Inflammatory macrophage (primary cell): ENCODE measurements around the gene SPTBN4.

Experiments used
- DNase-seq, 2 donors: peaks; one replicate each; pipeline ENCODE4 v3.0.0-alpha.2; 2020 to 2022

The SPTBN4 gene

DNA sequence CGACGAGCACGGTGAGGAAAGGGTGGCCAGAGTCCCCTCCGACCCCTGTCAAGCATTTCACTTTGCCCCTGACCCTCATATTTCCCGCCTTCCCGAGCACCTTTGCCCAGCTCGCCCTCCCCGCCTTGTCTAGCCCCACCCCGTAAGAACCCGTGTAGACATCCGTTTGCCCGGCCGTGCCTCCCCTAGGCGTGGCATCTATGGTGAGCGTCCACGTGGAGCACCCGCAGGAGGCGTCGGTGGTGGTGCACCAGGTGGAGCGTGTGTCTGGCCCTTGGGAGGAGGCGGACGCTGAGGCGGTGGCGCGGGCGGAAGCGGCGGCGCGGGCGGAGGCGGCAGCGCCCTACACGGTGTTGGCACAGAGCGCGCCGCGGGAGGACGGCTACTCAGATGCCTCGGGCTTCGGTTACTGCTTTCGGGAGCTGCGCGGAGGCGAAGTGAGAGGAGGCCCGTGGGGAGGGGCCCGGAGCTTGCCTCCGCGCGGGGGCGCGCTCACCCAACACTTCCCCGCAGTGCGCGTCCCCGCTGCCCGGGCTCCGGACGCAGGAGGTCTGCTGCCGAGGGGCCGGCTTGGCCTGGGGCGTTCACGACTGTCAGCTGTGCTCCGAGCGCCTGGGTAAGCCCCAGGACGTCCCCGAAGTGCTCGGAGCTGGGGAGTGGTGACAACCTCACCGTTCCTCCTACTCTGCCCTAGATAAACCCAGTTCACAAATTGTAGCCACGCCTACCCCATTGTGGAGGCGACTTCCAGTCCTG lies 138.6 kb downstream of the SPTBN4 start:
- DNase-seq = peak; percentile 33 to 49

DNA sequence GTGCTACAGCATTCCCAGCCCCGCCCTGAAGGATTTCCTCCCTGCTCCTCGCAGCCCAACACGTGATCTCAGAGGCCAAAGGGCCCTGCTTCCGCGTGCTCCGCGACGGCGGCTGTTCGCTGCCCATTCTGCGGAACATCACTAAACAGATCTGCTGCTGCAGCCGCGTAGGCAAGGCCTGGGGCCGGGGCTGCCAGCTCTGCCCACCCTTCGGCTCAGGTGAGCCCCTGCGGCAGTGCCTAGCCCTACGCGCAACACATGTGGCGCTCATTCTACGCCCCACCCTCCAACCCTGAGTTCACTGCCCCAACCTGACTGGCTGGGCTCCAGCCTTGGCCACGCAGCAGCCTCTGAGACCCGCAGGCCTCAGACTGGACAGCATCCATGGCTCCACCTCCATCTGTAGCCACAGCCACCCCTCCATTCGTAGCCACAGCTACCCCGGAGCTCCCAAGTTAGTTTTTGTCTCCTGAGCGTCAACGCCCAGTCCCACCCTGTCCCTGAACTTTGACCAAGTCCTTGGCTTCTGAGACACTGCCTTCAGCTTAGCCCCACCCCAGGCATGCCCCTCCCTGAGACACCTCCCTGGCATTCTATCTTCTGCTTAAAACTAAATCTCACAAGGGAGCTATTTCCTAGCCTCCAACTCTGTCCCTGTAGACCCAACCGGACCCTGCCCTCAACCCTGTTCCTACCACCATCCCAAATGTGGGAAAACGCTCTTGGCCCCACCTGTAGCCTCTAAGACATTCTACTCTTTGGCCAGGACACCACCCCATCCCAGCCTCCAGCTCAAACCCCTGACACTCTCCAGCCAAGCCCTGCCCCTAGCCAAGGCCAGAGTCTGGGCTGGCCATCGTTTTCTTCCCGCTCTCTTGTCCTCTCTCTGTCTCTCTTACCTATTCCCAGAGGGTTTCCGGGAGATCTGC lies 140.8 kb downstream of the SPTBN4 start:
- no peak for DNase-seq

DNA sequence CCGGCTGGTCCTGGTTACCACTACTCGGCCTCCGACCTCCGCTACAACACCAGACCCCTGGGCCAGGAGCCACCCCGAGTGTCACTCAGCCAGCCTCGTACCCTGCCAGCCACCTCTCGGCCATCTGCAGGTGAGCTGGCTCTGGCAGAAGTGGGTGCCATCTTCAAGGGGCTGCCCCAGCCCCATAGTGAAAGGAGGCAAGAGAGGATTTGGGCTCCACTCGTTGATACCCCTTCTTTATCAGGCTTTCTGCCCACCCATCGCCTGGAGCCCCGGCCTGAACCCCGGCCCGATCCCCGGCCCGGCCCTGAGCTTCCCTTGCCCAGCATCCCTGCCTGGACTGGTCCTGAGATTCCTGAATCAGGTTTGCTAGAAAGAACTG lies 141.4 kb downstream of the SPTBN4 start:
- no peak for DNase-seq

DNA sequence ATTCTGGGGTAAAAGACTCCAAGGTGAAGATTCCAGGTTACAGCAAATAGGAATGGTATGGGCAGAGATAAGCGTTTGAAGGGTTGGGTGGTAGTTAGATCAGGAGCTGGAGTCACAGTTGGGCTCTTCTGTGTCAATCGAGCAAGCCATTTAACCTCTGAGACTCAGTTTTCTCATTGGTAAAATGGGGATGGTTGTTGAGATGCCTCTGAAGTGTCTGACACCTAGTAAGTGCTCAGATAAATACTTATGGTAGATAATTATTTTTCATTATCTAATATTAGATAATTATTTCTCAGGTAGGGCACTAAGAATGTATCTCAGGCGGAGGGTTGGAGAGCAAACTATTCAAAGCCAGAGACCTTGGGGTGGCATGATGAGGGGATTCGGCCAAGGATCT lies 142.2 kb downstream of the SPTBN4 start:
- no peak for DNase-seq

DNA sequence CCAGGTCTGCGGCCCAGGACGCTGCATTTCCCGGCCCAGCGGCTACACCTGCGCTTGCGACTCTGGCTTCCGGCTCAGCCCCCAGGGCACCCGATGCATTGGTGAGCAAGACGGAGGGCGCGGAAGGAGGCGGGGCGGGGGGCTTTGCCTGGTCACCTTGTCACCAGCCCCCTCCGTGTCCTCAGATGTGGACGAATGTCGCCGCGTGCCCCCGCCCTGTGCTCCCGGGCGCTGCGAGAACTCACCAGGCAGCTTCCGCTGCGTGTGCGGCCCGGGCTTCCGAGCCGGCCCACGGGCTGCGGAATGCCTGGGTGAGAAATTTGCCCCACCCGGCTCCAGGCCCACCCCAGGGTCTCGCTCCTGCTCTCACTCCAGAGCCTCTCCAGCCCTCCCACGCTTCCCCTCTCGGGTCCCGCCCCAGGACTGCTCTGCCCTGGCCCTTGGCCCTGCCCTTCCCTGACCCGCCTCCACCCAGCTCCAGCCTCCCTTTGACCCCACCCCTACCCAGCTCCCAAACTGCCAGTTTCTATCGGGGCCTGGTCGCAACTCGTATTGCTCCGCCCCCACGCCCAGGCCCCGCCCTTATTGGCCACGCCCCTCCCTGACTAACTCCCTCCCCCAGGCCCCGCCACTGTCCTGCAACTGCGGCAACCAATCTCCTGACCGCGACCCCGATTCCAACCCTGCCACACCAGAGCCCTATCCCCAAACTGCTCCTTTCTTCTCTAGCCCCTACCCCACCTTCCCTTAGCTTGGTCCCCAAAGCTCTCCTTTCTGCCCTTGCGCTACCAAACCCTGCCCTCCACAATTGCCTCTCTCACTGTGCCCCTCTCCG lies 143.0 kb downstream of the SPTBN4 start:
- DNase-seq = peak; percentile 96 to 97

DNA sequence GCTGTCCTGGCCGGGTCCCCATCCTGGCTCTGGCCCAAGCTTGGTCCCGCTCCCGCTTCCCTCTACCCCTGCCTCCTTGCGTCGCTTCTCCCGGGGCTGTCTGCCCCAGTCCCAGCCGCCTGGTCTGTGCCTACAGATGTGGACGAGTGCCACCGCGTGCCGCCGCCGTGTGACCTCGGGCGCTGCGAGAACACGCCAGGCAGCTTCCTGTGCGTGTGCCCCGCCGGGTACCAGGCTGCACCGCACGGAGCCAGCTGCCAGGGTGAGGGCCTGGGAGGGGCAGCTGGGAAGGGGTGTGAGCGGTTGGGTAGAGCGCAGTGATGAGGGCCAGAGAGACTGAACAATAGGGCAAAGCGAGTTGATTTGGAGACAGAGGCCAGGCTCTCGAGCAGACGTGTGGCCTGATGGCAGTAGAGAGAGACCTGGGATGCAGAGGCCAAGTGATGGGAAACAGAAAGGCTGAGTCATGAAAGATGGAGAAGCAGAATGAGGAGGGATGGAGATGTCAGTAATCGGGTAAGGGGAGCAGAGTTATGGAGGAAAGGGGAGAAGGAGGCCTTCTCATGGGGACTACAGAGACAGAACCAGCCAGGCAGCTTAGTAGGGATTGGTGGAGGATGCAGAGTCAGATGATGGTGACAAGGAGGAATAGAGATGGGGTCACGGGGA lies 143.7 kb downstream of the SPTBN4 start:
- DNase-seq = peak in 1 of 2 donors; percentile 36

DNA sequence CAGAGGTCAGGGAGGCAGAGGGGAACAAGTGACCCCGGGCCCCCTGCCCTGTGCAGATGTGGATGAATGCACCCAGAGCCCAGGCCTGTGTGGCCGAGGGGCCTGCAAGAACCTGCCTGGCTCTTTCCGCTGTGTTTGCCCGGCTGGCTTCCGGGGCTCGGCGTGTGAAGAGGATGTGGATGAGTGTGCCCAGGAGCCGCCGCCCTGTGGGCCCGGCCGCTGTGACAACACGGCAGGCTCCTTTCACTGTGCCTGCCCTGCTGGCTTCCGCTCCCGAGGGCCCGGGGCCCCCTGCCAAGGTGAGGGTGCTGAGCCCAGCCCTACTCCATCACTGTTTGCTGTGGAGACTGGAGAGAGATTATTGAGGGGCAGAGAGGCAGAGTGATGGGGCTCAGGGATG lies 144.3 kb downstream of the SPTBN4 start:
- DNase-seq = no peak

DNA sequence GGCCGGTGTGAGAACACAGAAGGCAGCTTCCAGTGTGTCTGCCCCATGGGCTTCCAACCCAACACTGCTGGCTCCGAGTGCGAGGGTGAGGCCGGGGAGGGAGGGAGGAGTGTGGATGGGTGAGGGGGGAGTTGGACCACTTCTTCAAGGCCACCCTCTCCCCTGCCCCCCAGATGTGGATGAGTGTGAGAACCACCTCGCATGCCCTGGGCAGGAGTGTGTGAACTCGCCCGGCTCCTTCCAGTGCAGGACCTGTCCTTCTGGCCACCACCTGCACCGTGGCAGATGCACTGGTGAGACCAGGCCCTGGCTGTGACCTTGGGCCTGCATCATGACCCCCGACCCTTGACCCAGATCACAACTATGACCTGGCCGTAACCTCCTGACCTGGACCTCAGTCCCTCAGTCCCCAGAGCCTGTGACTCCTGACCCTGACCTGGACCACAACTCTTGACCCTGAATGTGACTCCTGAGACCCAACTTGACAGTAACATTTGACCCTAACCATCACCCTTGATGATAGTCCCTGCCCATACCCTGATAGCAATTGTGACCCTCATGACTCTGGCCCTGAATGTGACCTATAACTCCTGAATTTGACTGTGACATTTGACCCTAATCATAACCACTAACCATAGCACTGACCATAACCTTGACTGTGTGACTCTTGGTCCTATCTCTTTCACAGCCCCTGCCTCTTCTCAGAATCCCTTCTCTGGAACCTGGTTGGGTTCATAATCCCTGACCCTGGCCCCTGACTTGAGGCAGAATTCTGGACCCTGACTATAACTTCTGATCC lies 145.3 kb downstream of the SPTBN4 start:
- no peak for DNase-seq

DNA sequence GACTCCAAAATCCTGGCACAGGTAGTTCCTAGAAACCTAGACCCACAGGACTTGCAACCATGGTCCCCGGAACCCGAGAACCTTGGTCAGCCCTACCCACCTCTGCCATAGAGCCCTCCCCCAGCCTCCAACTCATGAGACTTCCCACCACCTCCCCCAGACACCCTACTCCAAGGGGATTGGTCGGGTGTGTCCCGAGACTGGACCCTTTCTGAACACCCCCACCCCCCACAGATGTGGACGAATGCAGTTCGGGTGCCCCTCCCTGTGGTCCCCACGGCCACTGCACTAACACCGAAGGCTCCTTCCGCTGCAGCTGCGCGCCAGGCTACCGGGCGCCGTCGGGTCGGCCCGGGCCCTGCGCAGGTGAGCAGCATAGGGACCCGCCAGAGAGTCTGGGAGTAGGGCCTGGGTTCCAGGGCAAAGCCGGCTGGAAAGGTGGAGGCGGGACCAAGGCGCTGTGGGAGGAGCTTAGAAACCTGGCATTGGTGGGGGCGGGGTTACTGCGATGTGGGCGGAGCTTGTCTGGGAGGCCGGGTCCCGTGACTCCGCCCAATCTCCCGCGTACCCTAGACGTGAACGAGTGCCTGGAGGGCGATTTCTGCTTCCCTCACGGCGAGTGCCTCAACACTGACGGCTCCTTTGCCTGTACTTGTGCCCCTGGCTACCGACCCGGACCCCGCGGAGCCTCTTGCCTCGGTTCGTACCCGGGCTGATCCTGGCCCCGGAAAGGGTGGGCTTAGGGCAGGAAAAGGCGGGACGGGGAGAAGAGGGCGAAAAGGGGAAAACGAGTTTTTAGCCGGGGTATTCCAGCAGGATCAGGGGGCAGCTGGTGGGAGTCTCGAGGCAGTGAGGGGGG lies 146.3 kb downstream of the SPTBN4 start:
- peak; percentile 60 to 62 for DNase-seq

DNA sequence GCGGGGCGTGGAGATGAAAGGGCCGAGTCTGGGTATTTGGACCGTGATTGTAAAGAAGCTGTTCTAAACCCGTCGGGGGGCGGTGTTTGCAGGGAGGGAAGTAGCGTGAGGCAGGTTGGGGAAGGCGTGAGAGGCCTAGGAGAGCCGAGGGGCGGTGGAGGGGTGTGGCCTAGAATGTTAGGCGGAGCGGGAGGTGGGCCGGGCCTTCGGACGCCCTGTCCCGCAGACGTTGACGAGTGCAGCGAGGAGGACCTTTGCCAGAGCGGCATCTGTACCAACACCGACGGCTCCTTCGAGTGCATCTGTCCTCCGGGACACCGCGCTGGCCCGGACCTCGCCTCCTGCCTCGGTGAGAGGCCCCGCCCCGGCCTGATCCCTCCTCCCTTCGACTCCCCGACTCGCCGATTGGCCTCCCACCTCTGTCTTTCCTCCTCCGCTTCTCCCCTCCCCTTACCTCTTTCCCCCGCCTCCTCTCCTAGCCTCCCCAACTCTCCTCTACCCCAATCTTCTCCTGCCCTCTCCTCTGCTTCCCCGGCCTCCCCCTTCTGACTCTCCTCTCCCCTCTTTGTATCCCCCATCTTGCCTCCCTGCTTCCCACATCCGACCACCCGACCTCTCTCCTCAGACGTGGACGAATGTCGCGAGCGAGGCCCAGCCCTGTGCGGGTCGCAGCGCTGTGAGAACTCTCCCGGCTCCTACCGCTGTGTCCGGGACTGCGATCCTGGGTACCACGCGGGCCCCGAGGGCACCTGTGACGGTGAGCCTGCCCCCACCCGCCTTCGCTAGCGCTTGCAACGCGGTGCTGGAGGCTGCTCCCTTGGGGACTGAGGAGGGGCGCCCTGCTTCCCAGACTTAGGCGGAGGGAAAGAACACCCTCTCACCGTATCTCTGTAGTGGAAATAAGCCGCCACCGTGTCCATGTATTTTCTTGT lies 147.2 kb downstream of the SPTBN4 start:
- DNase-seq = peak; percentile 54 to 62

DNA sequence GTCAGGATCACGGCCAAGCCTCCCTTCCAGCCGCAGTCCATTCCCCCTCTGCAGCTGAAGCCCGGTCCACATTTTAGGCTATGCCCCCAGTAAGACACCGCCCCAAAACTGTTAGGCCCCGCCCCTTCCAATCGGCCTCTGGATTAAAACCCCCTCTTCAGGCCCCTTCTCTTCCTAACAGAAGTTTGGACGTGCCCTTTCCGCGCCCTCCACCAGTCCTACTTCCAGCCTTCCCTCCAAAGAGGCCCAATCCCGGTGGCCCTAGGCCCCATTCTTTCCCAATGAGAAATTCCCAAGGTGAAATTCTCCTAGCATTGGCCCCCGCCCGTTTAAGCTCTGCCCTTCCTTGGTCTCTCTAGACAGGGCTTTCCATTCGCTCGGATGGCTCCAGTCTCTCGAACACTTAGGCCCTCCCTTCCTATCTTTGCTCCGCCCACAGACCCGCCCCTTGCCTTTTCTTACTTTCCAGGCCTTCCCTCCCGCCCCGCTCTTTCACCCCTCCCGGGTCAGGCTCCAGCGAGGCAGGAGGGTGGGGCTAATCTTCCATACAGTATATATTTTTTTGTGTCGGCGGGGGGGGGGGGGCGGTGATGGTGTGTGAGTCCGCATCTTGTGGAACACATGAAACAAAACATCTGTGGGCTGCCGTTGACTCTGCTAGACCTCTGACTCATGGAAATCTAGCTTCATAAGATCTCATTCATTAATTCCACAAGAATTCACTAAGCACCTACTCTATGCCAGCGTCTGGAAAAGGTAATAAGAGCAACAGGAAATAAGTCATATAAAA lies 148.0 kb downstream of the SPTBN4 start:
- peak; percentile 37 to 39 for DNase-seq

DNA sequence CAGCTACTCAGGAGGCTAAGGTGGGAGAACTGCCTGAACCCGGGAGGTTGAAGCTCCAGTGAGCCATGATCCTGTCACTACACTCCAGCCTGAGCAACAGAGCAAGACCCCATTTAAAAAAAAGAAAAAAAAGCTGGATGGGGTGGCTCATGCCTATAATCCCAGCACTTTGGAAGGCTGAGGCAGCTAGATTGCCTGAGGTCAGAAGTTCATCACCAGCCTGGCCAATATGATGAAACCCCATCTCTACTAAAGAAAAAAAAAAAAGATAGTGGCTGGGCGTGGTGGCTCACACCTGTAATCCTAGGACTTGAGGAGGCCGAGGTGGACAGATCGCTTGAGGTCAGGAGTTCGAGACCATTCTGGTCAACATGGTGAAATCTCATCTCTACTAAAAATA lies 149.4 kb downstream of the SPTBN4 start:
- no peak for DNase-seq

DNA sequence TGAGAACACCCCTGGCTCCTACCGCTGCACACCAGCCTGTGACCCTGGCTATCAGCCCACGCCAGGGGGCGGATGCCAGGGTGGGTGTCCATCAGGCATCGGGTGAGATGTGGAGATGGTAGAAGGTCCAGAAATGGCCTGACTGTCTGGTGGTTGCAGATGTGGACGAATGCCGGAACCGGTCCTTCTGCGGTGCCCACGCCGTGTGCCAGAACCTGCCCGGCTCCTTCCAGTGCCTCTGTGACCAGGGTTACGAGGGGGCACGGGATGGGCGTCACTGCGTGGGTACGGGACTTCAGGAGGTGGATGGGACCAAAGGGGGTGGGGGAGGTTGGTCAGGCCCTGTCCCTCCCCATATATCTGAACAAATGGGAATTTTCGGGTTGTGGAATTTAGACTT lies 150.1 kb downstream of the SPTBN4 start:
- DNase-seq = no peak

DNA sequence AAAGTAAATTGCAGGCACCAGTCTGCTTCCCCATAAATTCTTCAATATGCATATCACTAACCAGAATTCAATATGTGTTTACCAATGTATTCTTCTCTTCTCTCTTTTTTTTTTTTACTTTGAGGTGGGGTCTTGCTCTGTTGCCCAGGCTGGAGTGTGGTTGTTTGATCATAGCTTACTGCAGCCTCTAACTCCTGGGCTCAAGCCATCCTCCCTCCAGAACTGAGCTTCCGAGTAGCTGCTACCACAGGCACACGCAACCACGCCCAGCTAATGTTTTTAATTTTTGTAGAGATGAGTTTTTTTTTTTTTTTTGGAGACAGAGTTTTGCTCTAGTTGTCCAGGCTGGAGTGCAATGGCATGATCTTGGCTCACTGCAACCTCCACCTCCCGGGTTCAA lies 151.2 kb downstream of the SPTBN4 start:
- no peak for DNase-seq

DNA sequence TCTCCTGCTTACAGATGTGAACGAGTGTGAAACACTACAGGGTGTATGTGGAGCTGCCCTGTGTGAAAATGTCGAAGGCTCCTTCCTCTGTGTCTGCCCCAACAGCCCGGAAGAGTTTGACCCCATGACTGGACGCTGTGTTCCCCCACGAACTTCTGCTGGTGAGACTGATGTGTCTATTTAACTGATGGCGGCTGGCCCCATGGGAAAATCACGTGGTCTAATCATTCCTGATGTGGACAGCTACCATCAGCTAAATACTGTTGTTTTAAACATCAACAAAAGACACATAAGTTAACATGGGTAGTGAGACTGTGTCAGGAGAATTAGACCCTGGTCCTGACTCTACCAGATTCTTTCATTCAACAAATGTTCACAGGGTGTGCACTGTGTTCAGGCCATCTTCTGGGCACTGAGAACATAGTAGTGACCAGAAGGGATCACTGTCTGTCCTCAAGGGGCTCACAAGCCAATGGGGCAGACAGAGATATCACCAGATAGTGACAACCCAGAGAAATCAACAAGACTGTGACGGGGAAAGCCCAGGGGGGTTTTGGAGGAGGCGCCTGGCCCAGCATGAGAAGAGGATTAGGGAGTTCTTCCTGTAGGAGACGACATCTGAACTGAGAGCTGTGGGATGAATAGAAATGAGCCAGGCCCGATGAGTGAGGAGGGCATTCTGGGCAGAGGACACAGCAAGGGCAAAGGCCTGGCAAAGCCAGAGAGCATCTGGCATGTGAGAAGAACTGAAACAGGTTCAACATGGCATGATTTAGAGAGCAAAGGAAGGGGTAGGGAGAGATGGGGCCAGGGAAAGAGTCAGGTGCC lies 152.7 kb downstream of the SPTBN4 start:
- no peak for DNase-seq

DNA sequence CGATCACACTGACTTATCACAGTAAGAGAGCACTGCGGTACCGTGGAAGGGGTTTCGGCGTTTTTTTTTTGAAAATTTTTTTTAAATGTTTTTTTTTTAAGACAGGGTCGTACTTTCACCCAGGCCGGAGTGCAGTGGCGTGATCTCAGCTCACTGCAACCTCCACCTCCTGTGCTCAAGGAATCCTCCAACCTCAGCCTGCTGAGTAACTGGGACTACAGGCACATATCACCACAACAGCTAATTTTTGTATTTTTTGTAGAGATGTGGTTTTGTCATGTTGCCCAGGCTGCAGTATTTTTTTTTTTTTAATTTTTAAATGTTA lies 153.3 kb downstream of the SPTBN4 start:
- no peak for DNase-seq

DNA sequence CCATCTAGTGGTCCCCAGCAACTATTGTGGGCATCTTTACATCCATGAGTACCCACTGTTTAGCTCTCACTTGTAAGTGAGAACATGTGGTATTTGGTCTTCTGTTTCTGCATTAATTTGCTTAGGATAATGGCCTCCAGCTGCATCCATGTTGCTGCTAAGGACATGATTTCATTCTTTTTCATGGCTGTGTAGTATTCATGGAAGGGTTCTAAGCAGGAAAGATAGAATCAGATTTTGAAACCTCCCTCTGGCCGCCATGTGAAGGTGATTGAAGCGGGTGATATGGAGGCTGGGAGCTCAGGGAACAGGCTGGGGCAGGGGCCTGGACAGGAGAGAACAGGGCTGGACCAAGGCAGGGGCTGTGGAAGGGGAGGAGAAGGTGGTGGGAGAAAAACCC lies 154.5 kb downstream of the SPTBN4 start:
- no peak for DNase-seq
